Muscle of arm (tissue), 14 donors: ENCODE results near the gene IGF2BP3. TPM values are rescaled to one million over a fixed set of nuclear protein-coding genes. Genes with fewer than 3 reads are reported as not detected.
"Not testable (repeated sequence)": the region's sequence is repeated elsewhere in the genome, so short reads cannot be mapped to it uniquely, and the experiment has no call there.

Experiments
- DNase-seq: peaks from one replicate; pipeline ENCODE4 v3.0.0-alpha.2; 2013
- long read RNA-seq, 11 donors: transcript quantifications; one replicate each; lab custom pipeline, GENCODE V29; 2026
- polyA plus RNA-seq, 12 donors: library from polyadenylated mRNA; unstranded; fragments of 120-200 nt; gene quantifications; one replicate each; pipeline ENCODE4 v1.2.1, GENCODE V29; 2013; ENCODE audit not compliant: insufficient read length in 12 of 12

The IGF2BP3 gene
- polyA plus RNA-seq = 10 to 100 TPM in 11 of 12 donors, not detected in 1; 22.1 to 57.4 (median 34.1) TPM
- long read RNA-seq, donor 1, full-length matches to known transcripts = 6 of 11 reads
- long read RNA-seq, donor 1, partial matches to known transcripts = 5 of 11 reads
- long read RNA-seq, donor 1, other reads (novel, unspliced or antisense) = 0 of 11 reads
- long read RNA-seq, donor 2, full-length matches to known transcripts = 5 of 5 reads
- long read RNA-seq, donor 2, partial matches to known transcripts = 0 of 5 reads
- long read RNA-seq, donor 2, other reads (novel, unspliced or antisense) = 0 of 5 reads
- long read RNA-seq, donor 3 = 0 reads
- long read RNA-seq, donor 4, full-length matches to known transcripts = 1 of 1 reads
- long read RNA-seq, donor 4, partial matches to known transcripts = 0 of 1 reads
- long read RNA-seq, donor 4, other reads (novel, unspliced or antisense) = 0 of 1 reads
- long read RNA-seq, donor 5, full-length matches to known transcripts = 4 of 4 reads
- long read RNA-seq, donor 5, partial matches to known transcripts = 0 of 4 reads
- long read RNA-seq, donor 5, other reads (novel, unspliced or antisense) = 0 of 4 reads
- long read RNA-seq, donor 6, full-length matches to known transcripts = 1 of 1 reads
- long read RNA-seq, donor 6, partial matches to known transcripts = 0 of 1 reads
- long read RNA-seq, donor 6, other reads (novel, unspliced or antisense) = 0 of 1 reads
- long read RNA-seq, donor 7, full-length matches to known transcripts = 2 of 2 reads
- long read RNA-seq, donor 7, partial matches to known transcripts = 0 of 2 reads
- long read RNA-seq, donor 7, other reads (novel, unspliced or antisense) = 0 of 2 reads
- long read RNA-seq, donor 8, full-length matches to known transcripts = 2 of 2 reads
- long read RNA-seq, donor 8, partial matches to known transcripts = 0 of 2 reads
- long read RNA-seq, donor 8, other reads (novel, unspliced or antisense) = 0 of 2 reads
- long read RNA-seq, donor 9, full-length matches to known transcripts = 3 of 27 reads
- long read RNA-seq, donor 9, partial matches to known transcripts = 24 of 27 reads
- long read RNA-seq, donor 9, other reads (novel, unspliced or antisense) = 0 of 27 reads
- long read RNA-seq, donor 10 = 0 reads
- long read RNA-seq, donor 11, full-length matches to known transcripts = 4 of 4 reads
- long read RNA-seq, donor 11, partial matches to known transcripts = 0 of 4 reads
- long read RNA-seq, donor 11, other reads (novel, unspliced or antisense) = 0 of 4 reads

- peak; percentile 95 for DNase-seq
Observed at GRCh38 chr7:23470330-23471105, at the start of gene IGF2BP3. TSS of gene IGF2BP3 (minus strand) at chr7:23470491. CDS start at chr7:23470110, 381 bp downstream.

GRCh38 chr7:23514755-23515154, 44.5 kb upstream of the IGF2BP3 start:
- no peak for DNase-seq

- not testable (repeated sequence) for DNase-seq
Observed at GRCh38 chr7:23513746-23514145, 43.5 kb upstream of the IGF2BP3 start.

- no peak for DNase-seq
Observed at GRCh38 chr7:23494009-23494408, 23.7 kb upstream of the IGF2BP3 start.

- DNase-seq = no peak
Observed at GRCh38 chr7:23491502-23491901, 21.2 kb upstream of the IGF2BP3 start.

- DNase-seq = peak; percentile 52
Observed at GRCh38 chr7:23490357-23491135, 20.3 kb upstream of the IGF2BP3 start.

- DNase-seq = not testable (repeated sequence)
Observed at GRCh38 chr7:23488714-23489113, 18.4 kb upstream of the IGF2BP3 start.

GRCh38 chr7:23487670-23488069, 17.4 kb upstream of the IGF2BP3 start:
- no peak for DNase-seq

- no peak for DNase-seq
Observed at GRCh38 chr7:23486002-23486773, 15.9 kb upstream of the IGF2BP3 start.

GRCh38 chr7:23482686-23483085, 12.4 kb upstream of the IGF2BP3 start:
- no peak for DNase-seq

- no peak for DNase-seq
Observed at GRCh38 chr7:23477962-23478866, 7.9 kb upstream of the IGF2BP3 start.

GRCh38 chr7:23477157-23477499, 6.8 kb upstream of the IGF2BP3 start:
- no peak for DNase-seq

GRCh38 chr7:23476286-23477156, 6.2 kb upstream of the IGF2BP3 start:
- no peak for DNase-seq

- DNase-seq = no peak
Observed at GRCh38 chr7:23475576-23475839, 5.2 kb upstream of the IGF2BP3 start.

GRCh38 chr7:23474829-23475575, 4.7 kb upstream of the IGF2BP3 start:
- DNase-seq = no peak

GRCh38 chr7:23474094-23474828, 4.0 kb upstream of the IGF2BP3 start:
- DNase-seq = peak; percentile 94

- no peak for DNase-seq
Observed at GRCh38 chr7:23473844-23474093, 3.5 kb upstream of the IGF2BP3 start.
